Loucy (cell line): ENCODE results near the gene GFPT2.

Source experiments
- H2AFZ ChIP-seq: fragments of 200-600 bp; sonication (generic); 2 replicates; pipeline ENCODE4 v1.6.0; 2016; ENCODE audit warnings: antibody characterized with exemption, mild to moderate bottlenecking, low read length, moderate library complexity
- H3F3A ChIP-seq: fragments of 200-600 bp; 2 replicates; pipeline ENCODE4 v1.6.0; 2016; ENCODE audit warnings: antibody characterized with exemption, low read depth, mild to moderate bottlenecking
- H3K27me3 ChIP-seq: fragments of 200-600 bp; sonication (generic); 2 replicates; pipeline ENCODE4 v1.6.1; 2014; ENCODE audit warnings: low read length, mild to moderate bottlenecking; ENCODE audit not compliant: insufficient read depth, poor library complexity, severe bottlenecking
- H3K36me3 ChIP-seq: fragments of 200-600 bp; sonication (generic); 2 replicates; pipeline ENCODE4 v1.6.1; 2016; ENCODE audit warnings: low read length; ENCODE audit not compliant: insufficient read depth
- H3K4me1 ChIP-seq: fragments of 200-600 bp; sonication (generic); 2 replicates; pipeline ENCODE4 v1.5.1; 2014; ENCODE audit warnings: low read length, mild to moderate bottlenecking; ENCODE audit not compliant: insufficient read depth, poor library complexity, severe bottlenecking
- H3K4me2 ChIP-seq: fragments of 200-600 bp; sonication (generic); 2 replicates; pipeline ENCODE4 v1.6.0; 2014; ENCODE audit warnings: antibody characterized with exemption, low read length, low read depth, mild to moderate bottlenecking; ENCODE audit not compliant: poor library complexity, severe bottlenecking
- H3K4me3 ChIP-seq: fragments of 200-600 bp; sonication (generic); 2 replicates; pipeline ENCODE4 v1.5.1; 2014; ENCODE audit warnings: low read length, mild to moderate bottlenecking, mixed read lengths; ENCODE audit not compliant: poor library complexity, severe bottlenecking
- H3K79me2 ChIP-seq: fragments of 200-600 bp; sonication (generic); 2 replicates; pipeline ENCODE4 v1.6.1; 2014; ENCODE audit warnings: low read length; ENCODE audit not compliant: insufficient read depth
- H3K9ac ChIP-seq: fragments of 200-600 bp; sonication (generic); 2 replicates; pipeline ENCODE4 v1.6.0; 2014; ENCODE audit warnings: mild to moderate bottlenecking, low read depth, low read length, moderate library complexity; ENCODE audit not compliant: poor library complexity, severe bottlenecking
- H3K9me2 ChIP-seq: fragments of 200-600 bp; sonication (generic); replicated peaks from 2 replicates; pipeline ENCODE4 v1.6.1; 2016; ENCODE audit warnings: low read depth, low read length, mixed read lengths
- H3K9me3 ChIP-seq: fragments of 200-600 bp; sonication (generic); 2 replicates; pipeline ENCODE4 v1.6.1; 2014; ENCODE audit warnings: mild to moderate bottlenecking, antibody characterized with exemption, low read length, low read depth; ENCODE audit not compliant: insufficient read depth
- H4K20me1 ChIP-seq: fragments of 200-600 bp; sonication (generic); 2 replicates; pipeline ENCODE4 v1.6.0; 2014; ENCODE audit warnings: antibody characterized with exemption, low read length, mild to moderate bottlenecking; ENCODE audit not compliant: insufficient read depth, poor library complexity, severe bottlenecking
- EZH2phosphoT487 ChIP-seq: fragments of 200-600 bp; IDR thresholded peaks from 2 replicates; pipeline ENCODE4 v1.6.1; 2018; ENCODE audit warnings: antibody characterized with exemption, mild to moderate bottlenecking, moderate library complexity, borderline replicate concordance
- TF ChIP-seq, protein P1 (sequence below): fragments of 200-600 bp; sonication (generic); conservative IDR thresholded peaks from 2 replicates; pipeline ENCODE4 v1.5.1; 2014; ENCODE audit warnings: mild to moderate bottlenecking, antibody characterized with exemption, low read length

Gene GFPT2

DNA sequence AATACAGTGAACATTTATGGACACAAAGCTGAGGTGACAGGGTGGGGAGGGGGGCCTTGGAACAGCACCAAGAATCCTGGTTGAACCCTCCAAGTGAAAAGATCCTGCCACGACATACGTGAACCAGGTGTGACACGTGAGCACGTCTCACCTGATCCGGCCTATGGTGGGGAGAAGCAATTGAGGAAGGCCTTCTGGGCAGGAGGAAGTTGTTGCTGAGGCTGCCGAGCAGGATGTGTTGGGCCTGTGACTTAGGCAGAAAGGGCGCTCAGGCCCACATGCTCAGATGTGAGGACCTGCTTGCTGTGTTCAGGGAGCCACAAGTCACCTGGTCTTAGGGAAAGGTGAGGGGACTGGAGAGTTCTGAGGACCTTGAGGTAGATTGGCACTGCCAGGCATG is 58.7 kb downstream of the GFPT2 start:
- H3K79me2 ChIP-seq, result peaks cover 19% of the 10 kb centered on the region
- TF ChIP-seq EZH2phosphoT487, result no peak
- TF ChIP-seq, protein P1, sequence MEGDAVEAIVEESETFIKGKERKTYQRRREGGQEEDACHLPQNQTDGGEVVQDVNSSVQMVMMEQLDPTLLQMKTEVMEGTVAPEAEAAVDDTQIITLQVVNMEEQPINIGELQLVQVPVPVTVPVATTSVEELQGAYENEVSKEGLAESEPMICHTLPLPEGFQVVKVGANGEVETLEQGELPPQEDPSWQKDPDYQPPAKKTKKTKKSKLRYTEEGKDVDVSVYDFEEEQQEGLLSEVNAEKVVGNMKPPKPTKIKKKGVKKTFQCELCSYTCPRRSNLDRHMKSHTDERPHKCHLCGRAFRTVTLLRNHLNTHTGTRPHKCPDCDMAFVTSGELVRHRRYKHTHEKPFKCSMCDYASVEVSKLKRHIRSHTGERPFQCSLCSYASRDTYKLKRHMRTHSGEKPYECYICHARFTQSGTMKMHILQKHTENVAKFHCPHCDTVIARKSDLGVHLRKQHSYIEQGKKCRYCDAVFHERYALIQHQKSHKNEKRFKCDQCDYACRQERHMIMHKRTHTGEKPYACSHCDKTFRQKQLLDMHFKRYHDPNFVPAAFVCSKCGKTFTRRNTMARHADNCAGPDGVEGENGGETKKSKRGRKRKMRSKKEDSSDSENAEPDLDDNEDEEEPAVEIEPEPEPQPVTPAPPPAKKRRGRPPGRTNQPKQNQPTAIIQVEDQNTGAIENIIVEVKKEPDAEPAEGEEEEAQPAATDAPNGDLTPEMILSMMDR, result no peak
- H3K4me1 ChIP-seq, result peaks cover 14% of the 10 kb centered on the region
- H3K27me3 ChIP-seq, result no peaks in the 10 kb centered on the region
- no peaks in the 10 kb centered on the region for H3K9me2 ChIP-seq
- no peaks in the 10 kb centered on the region for H3K9me3 ChIP-seq
- H2AFZ ChIP-seq, result no peak overlapping the region
- no peaks in the 10 kb centered on the region for H3F3A ChIP-seq
- H3K4me3 ChIP-seq, result no peak overlapping the region
- H3K36me3 ChIP-seq, result no peaks in the 10 kb centered on the region
- H4K20me1 ChIP-seq, result peaks cover 4% of the 10 kb centered on the region
- no peak overlapping the region for H3K4me2 ChIP-seq
- H3K9ac ChIP-seq, result no peak overlapping the region

DNA sequence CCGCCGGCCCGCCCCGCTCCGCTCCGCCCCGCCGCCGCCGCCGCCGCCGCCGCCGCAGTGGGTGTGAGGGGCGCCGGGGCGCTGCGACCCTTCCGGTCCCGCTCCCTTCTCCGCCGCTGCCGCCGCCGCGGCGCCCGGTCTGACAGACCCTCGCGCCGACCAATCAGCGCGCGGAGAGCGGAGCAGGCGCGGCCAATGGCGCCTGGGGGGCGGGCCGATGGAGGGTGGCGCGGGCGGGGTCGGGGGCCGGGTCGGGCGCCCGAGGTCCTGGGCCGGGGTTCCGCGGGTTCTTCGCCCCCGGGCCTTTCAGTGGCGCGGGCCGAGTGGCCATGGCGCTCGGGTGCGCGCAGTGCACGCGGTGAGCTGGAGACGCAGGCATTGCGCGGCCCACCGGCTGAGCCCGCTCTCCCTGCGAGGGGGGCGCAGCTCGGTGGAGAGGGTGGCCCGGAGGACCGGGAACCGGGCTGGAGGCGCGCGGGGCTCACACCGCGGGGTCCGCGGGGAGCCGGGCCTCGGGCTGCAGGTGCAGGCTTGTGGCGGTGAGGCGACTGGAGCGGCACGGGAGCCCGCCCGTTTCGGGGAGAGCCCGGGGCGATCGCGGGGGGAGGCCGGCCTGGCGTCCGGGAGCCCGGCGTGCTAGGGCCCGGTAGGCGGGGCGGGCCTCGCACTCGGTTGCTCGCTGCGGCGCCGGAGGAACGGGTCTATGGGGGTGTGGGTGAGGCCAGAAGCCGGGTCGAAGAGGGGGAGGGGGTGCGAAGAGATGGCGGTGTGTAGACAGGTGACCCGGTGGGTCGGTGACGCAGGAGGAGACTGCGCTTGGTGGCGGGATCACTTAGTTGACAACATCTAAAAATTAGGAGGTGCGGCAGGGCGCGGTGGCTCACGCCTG is 60.9 kb downstream of the GFPT2 start, which contains the start of gene MAPK9:
MAPK9 (minus strand) TSS at position 141 of the 889 bp plus-strand sequence. CDS start 11,522 bp downstream, outside the sequence.
- no peaks in the 10 kb centered on the region for H3K27me3 ChIP-seq
- H2AFZ ChIP-seq, result peak within 1 kb of the TSS; percentile 87; the same call in 1 of the 2 replicates
- peaks cover 14% of the 10 kb centered on the region for H3K4me1 ChIP-seq
- H3K9me2 ChIP-seq, result no peaks in the 10 kb centered on the region
- H3K4me3 ChIP-seq, result peak within 1 kb of the TSS; percentile 83
- no peaks in the 10 kb centered on the region for H3F3A ChIP-seq
- peaks cover 26% of the 10 kb centered on the region for H3K79me2 ChIP-seq
- TF ChIP-seq, protein P1, result no peak
- no peak for TF ChIP-seq EZH2phosphoT487
- peaks cover 4% of the 10 kb centered on the region for H4K20me1 ChIP-seq
- H3K9me3 ChIP-seq, result no peaks in the 10 kb centered on the region
- H3K4me2 ChIP-seq, result peak within 1 kb of the TSS; percentile 92
- H3K36me3 ChIP-seq, result no peaks in the 10 kb centered on the region
- peak within 1 kb of the TSS; percentile 79 for H3K9ac ChIP-seq

DNA sequence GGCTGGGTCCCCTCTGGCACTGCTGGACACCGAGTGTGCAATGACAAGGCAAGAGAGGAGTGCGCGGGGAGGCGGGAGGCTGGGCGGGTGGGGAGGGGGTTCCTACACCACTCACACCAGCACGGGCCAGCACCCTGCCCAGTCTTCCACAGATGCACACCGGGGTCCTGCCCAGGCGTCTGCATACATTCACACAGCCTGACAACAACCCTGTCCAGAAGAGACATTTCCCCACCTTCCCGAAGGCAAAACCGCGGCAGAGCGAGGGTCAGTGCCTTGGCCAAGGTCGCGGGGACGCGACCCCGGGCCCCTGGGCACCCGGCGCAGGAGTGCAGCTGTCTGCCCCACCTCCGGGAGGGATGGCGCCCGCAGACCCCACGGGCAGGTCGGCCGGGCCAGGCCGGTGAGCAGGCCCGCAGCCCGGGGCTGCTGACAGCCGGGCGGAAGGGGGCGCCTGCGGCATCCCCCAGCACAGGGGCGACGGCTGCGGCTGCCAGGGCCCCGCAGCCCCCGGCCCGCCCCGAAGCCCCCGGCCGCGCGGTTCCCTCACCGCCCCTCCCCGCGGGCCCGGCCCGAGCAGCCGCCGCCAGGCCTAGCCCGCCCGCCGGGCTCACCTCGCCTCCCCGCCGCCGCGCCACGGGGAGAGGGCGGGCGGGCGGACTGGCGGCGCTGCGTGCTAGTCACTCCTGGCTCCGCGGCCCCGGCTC is 61.7 kb downstream of the GFPT2 start:
- Histone ChIP-seq H3F3A (no peaks in the 10 kb centered on the region), H3K9me2 (no peaks in the 10 kb centered on the region), H3K9me3 (no peaks in the 10 kb centered on the region), H3K9ac (peak overlapping the region; percentile 52), H2AFZ (no peak overlapping the region), H3K4me3 (peak overlapping the region; percentile 74), H3K79me2 (peaks cover 30% of the 10 kb centered on the region), H3K27me3 (no peaks in the 10 kb centered on the region), H3K36me3 (no peaks in the 10 kb centered on the region), H4K20me1 (peaks cover 4% of the 10 kb centered on the region), H3K4me1 (peaks cover 14% of the 10 kb centered on the region), H3K4me2 (peak overlapping the region; percentile 78)
- TF ChIP-seq, protein P1, result no peak
- TF ChIP-seq EZH2phosphoT487, result no peak
